Vagina (tissue), 2 donors: Measurements from ENCODE around the gene WDR83. TPM values are rescaled to one million over a fixed set of nuclear protein-coding genes. Genes with fewer than 3 reads are reported as not detected.

ENCODE experiments used
- DNase-seq, 2 donors: peaks; one replicate each; pipeline ENCODE4 v3.0.0-alpha.2; 2017; ENCODE audit errors: extremely low spot score in 2 of 2
- H3K27ac ChIP-seq: fragments of 200-600 bp; sonication (generic); one replicate; pipeline ENCODE4 v1.5.1; 2019
- H3K27me3 ChIP-seq: fragments of 200-600 bp; sonication (generic); one replicate; pipeline ENCODE4 v1.5.1; 2019
- H3K36me3 ChIP-seq, 2 donors: fragments of 200-600 bp; sonication (generic); one replicate each; pipeline ENCODE4 v1.5.1; 2017 to 2019
- H3K4me1 ChIP-seq: fragments of 200-600 bp; sonication (generic); one replicate; pipeline ENCODE4 v1.5.1; 2019
- H3K4me3 ChIP-seq, 2 donors: fragments of 200-600 bp; sonication (generic); 1 replicate in 1 of 2; 2 replicates in 1 of 2; pipeline ENCODE4 v1.5.1; 2016 to 2019
- H3K9me3 ChIP-seq: fragments of 200-600 bp; sonication (generic); one replicate; pipeline ENCODE4 v1.5.1; 2019
- CTCF ChIP-seq, 3 experiments: fragments of 450-650 bp in 2 of 3; fragments of 200-600 bp in 1 of 3; sonication (generic) in 1 of 3; IDR thresholded peaks; one replicate each; pipeline ENCODE4 v1.5.1; 2017 to 2019; ENCODE audit warnings: antibody characterized with exemption in 3 of 3, mild to moderate bottlenecking in 2 of 3, moderate library complexity in 2 of 3
- POLR2A ChIP-seq, 2 donors: fragments of 450-650 bp; IDR thresholded peaks; one replicate each; pipeline ENCODE4 v1.6.1; 2017; ENCODE audit warnings: antibody characterized with exemption in 2 of 2, mild to moderate bottlenecking in 2 of 2, moderate library complexity in 2 of 2
- POLR2AphosphoS5 ChIP-seq, 2 donors: sonication (generic); formaldehyde crosslinking; IDR thresholded peaks; one replicate each; pipeline ENCODE4 v1.9.0; 2017; ENCODE audit warnings: antibody characterized with exemption in 2 of 2, mild to moderate bottlenecking in 2 of 2, low read depth in 1 of 2; ENCODE audit not compliant: insufficient read depth in 1 of 2
- intact Hi-C: fragments of 100-400 bp; cut with DNase I; formaldehyde crosslinking; loops from one replicate; pipeline ENCODE4 v1.15.1; 2023
- total RNA-seq: library from RNA; depleted of rRNA; stranded (reverse); fragments of >200 nt; gene quantifications from one replicate; pipeline ENCODE4 v1.2.3, GENCODE V29; 2016

Gene WDR83
- total RNA-seq, 1 donor from 2014 or later = 8.3 TPM

GRCh38 chr19:12647047-12647446, 19.6 kb upstream of the WDR83 start:
- H3K4me3 ChIP-seq = no peak overlapping the region
- H3K27me3 ChIP-seq = no peaks in the 10 kb centered on the region
- DNase-seq = no peak
- intact Hi-C loops = no loop called here
- H3K9me3 ChIP-seq = no peaks in the 10 kb centered on the region
- H3K36me3 ChIP-seq = no peaks in the 10 kb centered on the region
- H3K4me1 ChIP-seq = peaks cover 19% of the 10 kb centered on the region
- no peak for TF ChIP-seq POLR2A (IDR thresholded peaks at IDR 0.05)
- TF ChIP-seq POLR2AphosphoS5 (IDR thresholded peaks at IDR 0.05; ENCODE audit: insufficient read depth in 1 of 2, low read depth in 1 of 2) = no peak
- TF ChIP-seq CTCF (IDR thresholded peaks at IDR 0.05) = no peak
- H3K27ac ChIP-seq = no peak overlapping the region

- intact Hi-C loops = no loop called here
- Histone ChIP-seq H3K36me3 (no peaks in the 10 kb centered on the region), H3K4me1 (peaks cover 19% of the 10 kb centered on the region), H3K27ac (no peak overlapping the region), H3K9me3 (no peaks in the 10 kb centered on the region), H3K27me3 (no peaks in the 10 kb centered on the region), H3K4me3 (peak overlapping the region; percentile 29 to 36)
- no peak for DNase-seq
- no peak for TF ChIP-seq CTCF (IDR thresholded peaks at IDR 0.05)
- no peak for TF ChIP-seq POLR2AphosphoS5 (IDR thresholded peaks at IDR 0.05; ENCODE audit: insufficient read depth in 1 of 2, low read depth in 1 of 2)
- no peak for TF ChIP-seq POLR2A (IDR thresholded peaks at IDR 0.05)
Measured at GRCh38 chr19:12647490-12648071, 19.0 kb upstream of the WDR83 start.

GRCh38 chr19:12648088-12648487, 18.5 kb upstream of the WDR83 start:
- Histone ChIP-seq H3K9me3 (no peaks in the 10 kb centered on the region), H3K36me3 (no peaks in the 10 kb centered on the region), H3K4me3 (peak overlapping the region; percentile 29 to 36), H3K4me1 (peaks cover 19% of the 10 kb centered on the region), H3K27me3 (no peaks in the 10 kb centered on the region), H3K27ac (no peak overlapping the region)
- DNase-seq = no peak
- TF ChIP-seq POLR2AphosphoS5 (IDR thresholded peaks at IDR 0.05; ENCODE audit: insufficient read depth in 1 of 2, low read depth in 1 of 2) = no peak
- TF ChIP-seq CTCF (IDR thresholded peaks at IDR 0.05) = no peak
- no peak for TF ChIP-seq POLR2A (IDR thresholded peaks at IDR 0.05)
- intact Hi-C loops = no loop called here

- DNase-seq = no peak
- Histone ChIP-seq H3K27ac (no peak overlapping the region), H3K4me1 (peaks cover 19% of the 10 kb centered on the region), H3K9me3 (no peaks in the 10 kb centered on the region), H3K27me3 (no peaks in the 10 kb centered on the region), H3K36me3 (peaks cover 0 to 4% of the 10 kb centered on the region in 2 donors), H3K4me3 (no peak overlapping the region)
- intact Hi-C loops = no loop called here
- TF ChIP-seq POLR2AphosphoS5 (IDR thresholded peaks at IDR 0.05; ENCODE audit: insufficient read depth in 1 of 2, low read depth in 1 of 2) = no peak
- TF ChIP-seq POLR2A (IDR thresholded peaks at IDR 0.05) = no peak
- TF ChIP-seq CTCF (IDR thresholded peaks at IDR 0.05) = no peak
Measured at GRCh38 chr19:12649941-12650340, 16.7 kb upstream of the WDR83 start.

GRCh38 chr19:12652219-12652618, 14.4 kb upstream of the WDR83 start:
- no peak for TF ChIP-seq CTCF (IDR thresholded peaks at IDR 0.05)
- TF ChIP-seq POLR2AphosphoS5 (IDR thresholded peaks at IDR 0.05; ENCODE audit: insufficient read depth in 1 of 2, low read depth in 1 of 2) = no peak
- TF ChIP-seq POLR2A (IDR thresholded peaks at IDR 0.05) = no peak
- H3K9me3 ChIP-seq = no peaks in the 10 kb centered on the region
- intact Hi-C loops = no loop called here
- no peak overlapping the region for H3K27ac ChIP-seq
- DNase-seq = no peak
- H3K27me3 ChIP-seq = no peaks in the 10 kb centered on the region
- peaks cover 0 to 13% of the 10 kb centered on the region in 2 donors for H3K36me3 ChIP-seq
- H3K4me3 ChIP-seq = no peak overlapping the region
- peaks cover 17% of the 10 kb centered on the region for H3K4me1 ChIP-seq
